Effector CD8-positive, alpha-beta T cell (primary cell): ENCODE data around the gene PITRM1.
A peak's percentile ranks its signal among the peaks of the same experiment; 100 is the strongest.
"Not testable (repeated sequence)": the region's sequence is repeated elsewhere in the genome, so short reads cannot be mapped to it uniquely, and the experiment has no call there.

Source experiments
- DNase-seq: peaks from one replicate; lab custom pipeline; 2025; lab: John Stamatoyannopoulos, UW
- total RNA-seq, 4 experiments: gene quantifications; one replicate each; lab custom pipeline; 2026; lab: John Stamatoyannopoulos, UW

PITRM1 gene
- 141 to 350 (median 168) reads per million in 4 experiments for total RNA-seq

GRCh38 chr10:3172446-3173170 is at the start of gene PITRM1:
Gene PITRM1 (minus strand): TSS chr10:3172782. CDS start chr10:3172772, 10 bp downstream.
- peak; percentile 100 for DNase-seq

GRCh38 chr10:3222068-3222467 is 49.5 kb upstream of the PITRM1 start:
- no peak for DNase-seq

GRCh38 chr10:3221601-3222000 is 49.0 kb upstream of the PITRM1 start:
- not testable (repeated sequence) for DNase-seq

GRCh38 chr10:3220853-3221252 is 48.3 kb upstream of the PITRM1 start:
- no peak for DNase-seq

- not testable (repeated sequence) for DNase-seq
Observed at GRCh38 chr10:3219021-3219628, 46.5 kb upstream of the PITRM1 start.

GRCh38 chr10:3217853-3218252 is 45.3 kb upstream of the PITRM1 start:
- DNase-seq = no peak

GRCh38 chr10:3217301-3217700 is 44.7 kb upstream of the PITRM1 start:
- DNase-seq = no peak

- DNase-seq = no peak
Observed at GRCh38 chr10:3215153-3215775, 42.7 kb upstream of the PITRM1 start.

GRCh38 chr10:3213758-3214515 is 41.4 kb upstream of the PITRM1 start:
- DNase-seq = no peak

GRCh38 chr10:3213208-3213607 is 40.6 kb upstream of the PITRM1 start:
- no peak for DNase-seq

GRCh38 chr10:3210251-3210877 is 37.8 kb upstream of the PITRM1 start:
- no peak for DNase-seq

GRCh38 chr10:3208481-3209406 is 36.2 kb upstream of the PITRM1 start:
- DNase-seq = no peak

- no peak for DNase-seq
Observed at GRCh38 chr10:3207351-3207750, 34.8 kb upstream of the PITRM1 start.

- DNase-seq = no peak
Observed at GRCh38 chr10:3206511-3207157, 34.1 kb upstream of the PITRM1 start.

- no peak for DNase-seq
Observed at GRCh38 chr10:3203972-3204371, 31.4 kb upstream of the PITRM1 start.

GRCh38 chr10:3203016-3203811 is 30.6 kb upstream of the PITRM1 start:
- DNase-seq = no peak

- DNase-seq = no peak
Observed at GRCh38 chr10:3201796-3202195, 29.2 kb upstream of the PITRM1 start.

- no peak for DNase-seq
Observed at GRCh38 chr10:3199488-3199887, 26.9 kb upstream of the PITRM1 start.

- DNase-seq = no peak
Observed at GRCh38 chr10:3198900-3199299, 26.3 kb upstream of the PITRM1 start.
